ENCODE data around the gene FOS. TPM values are rescaled to one million over a fixed set of nuclear protein-coding genes. Genes with fewer than 3 reads are reported as not detected.
"Not testable (repeated sequence)": the region's sequence is repeated elsewhere in the genome, so short reads cannot be mapped to it uniquely, and the experiment has no call there.

FOS gene
- polyA plus RNA-seq (ENCODE audit: insufficient read length), result 230 TPM

DNA sequence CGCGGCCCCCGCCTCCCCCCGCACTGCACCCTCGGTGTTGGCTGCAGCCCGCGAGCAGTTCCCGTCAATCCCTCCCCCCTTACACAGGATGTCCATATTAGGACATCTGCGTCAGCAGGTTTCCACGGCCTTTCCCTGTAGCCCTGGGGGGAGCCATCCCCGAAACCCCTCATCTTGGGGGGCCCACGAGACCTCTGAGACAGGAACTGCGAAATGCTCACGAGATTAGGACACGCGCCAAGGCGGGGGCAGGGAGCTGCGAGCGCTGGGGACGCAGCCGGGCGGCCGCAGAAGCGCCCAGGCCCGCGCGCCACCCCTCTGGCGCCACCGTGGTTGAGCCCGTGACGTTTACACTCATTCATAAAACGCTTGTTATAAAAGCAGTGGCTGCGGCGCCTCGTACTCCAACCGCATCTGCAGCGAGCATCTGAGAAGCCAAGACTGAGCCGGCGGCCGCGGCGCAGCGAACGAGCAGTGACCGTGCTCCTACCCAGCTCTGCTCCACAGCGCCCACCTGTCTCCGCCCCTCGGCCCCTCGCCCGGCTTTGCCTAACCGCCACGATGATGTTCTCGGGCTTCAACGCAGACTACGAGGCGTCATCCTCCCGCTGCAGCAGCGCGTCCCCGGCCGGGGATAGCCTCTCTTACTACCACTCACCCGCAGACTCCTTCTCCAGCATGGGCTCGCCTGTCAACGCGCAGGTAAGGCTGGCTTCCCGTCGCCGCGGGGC lies at the start of gene FOS:
Gene FOS, plus strand, starts transcription at position 407 of the 731 bp plus-strand sequence. Its CDS starts 155 bp downstream, at position 562.
- DNase-seq, result peak; percentile 96

DNA sequence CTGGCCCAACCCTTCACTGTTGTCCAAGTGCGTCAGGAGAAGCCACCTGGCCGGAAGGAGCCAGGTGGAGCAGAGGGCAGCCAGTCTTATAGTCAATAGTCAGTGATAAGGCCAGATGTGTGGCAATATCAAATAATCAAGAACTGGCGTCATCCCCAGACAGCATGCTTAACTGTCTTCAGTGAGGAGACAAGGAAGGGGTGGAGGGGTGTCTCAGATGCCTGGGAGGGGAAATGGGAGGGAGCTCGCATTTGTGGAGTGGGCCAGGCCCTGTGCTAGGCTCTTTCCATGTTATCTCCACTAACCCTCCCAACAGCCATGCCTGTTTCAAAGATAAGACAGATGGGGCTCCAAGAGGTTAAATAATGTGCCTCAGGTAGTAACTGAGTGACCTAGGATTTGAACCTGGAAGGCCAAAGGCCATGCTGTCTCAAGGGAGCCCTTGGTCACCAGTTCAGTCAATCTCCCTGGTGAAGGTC lies 48.9 kb upstream of the FOS start:
- DNase-seq, result no peak

DNA sequence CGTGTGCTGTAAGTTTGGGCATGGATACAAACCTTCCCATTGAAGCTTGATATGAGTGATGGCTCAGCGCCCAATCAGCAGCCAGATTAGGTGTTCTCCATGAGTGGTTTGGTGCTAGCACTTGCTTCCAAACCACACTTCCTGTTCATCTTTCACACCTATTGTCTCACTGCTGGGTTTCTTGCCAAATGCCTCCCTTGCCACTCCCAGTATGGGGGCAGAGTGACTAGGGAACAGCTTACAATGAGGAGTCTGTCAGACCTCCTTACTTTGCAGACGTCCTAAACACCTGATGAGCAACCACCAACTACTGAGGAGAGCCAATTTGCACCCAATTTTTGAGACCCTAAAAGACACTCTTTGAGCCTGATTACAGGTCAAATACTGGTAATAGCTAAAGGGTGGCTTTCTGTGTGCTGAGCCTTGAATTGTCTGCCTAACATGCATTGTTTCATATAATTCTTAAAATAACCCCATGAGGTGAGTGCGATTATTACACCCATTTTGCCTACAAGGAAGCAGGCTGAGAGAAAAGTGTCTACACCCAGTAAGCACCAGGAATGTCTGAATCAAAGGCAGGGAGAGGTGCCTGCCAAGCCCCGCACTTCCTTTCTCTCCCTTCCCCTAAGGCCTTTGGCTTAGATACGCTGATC lies 48.4 kb upstream of the FOS start:
- no peak for DNase-seq

DNA sequence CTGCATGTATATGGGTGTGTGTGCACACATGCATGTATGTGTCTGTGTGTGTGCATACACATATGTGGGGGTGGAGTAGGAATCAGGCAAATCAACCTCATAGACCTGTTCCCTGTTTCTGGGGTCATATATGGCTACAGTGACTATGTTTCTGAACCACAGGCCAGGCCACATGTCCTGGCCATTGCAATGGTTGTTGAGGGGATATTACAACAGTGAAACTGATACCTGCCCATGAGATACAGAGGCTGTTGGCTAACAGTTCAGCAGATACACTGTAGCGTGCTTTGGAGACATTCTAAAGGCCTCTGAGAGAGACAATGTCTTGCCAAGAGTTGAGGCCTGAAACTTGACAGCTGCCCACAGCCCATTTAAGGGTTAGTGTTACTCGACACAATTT lies 47.3 kb upstream of the FOS start:
- no peak for DNase-seq

DNA sequence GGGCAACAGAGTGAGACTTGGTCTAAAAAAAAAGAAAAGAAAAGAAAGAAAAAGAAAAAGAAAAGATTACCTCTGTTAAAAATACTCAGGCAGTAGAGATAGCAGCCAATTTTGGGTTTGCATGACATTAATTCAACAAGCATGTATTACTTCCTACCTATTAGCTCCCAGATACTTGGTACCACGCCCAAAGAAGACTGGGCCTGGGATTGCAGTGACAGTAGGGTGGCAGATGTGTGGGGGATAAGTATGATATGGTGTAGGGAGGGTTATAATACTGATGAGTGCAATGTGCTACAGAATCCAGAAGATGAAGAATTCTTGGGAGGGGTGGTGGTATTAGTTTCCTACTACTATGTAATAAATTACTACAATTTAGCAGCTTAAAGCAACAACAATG lies 46.4 kb upstream of the FOS start:
- no peak for DNase-seq

DNA sequence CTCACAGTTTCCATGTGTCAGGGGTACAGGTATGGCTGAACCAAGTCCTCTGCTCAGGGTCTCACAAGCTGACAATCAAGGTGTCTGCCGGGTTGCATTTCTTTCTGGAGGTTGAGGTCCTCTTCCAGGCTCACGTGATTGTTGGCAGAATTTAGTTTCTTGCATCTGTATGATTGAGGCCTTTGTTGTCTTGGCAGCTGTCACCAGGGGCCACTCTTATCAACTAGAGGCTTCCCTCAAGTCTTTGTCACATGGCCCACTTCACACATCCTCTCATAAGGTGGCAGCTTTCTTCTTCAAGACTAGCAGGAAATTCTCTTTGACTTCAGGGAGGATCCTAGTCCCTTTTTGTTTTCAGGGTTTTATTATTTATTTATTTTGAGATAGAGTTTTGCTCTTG lies 46.0 kb upstream of the FOS start:
- no peak for DNase-seq

DNA sequence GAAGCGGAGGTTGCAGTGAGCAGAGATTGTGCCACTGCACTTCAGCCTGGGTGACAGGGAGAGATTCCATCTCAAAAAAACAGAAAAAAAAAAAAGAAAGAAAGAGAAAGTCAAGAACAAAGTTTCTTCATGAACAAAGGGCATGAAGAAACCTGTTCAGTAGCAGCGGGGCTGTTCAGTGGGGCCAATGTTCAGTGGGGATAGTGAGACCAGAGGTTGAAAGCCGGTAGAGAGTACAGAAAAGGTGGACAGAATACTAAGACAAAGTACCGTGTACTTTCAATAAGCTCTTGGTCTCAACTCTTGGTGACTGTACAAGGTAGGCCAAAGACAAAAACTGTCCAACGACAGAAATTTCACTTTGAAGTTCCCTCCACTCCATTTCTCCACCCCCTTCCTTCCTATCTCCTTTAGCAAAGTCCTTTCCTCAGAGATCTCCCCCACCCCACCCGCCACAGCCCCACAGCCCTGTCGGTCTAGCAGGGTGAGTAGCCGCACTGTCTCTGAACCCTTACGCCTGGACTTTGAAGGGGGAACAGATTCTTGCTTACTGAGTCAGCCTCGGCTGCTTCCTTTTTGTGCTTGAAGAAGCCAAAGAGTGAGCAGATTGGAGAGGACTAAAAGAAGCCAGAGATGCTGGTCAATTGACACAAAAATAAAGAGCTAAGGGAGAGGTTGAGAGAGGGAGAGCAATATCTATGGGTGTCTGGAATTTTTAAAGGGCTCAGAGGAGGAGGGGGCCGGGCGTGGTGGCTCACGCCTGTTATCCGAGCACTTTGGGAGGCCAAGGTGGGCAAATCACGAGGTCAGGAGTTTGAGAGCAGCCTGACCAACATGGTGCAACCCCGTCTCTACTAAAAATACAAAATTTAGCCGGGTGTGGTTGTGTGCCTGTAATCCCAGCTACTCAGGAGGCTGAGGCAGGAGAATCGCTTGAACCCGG lies 44.2 kb upstream of the FOS start:
- no peak for DNase-seq

DNA sequence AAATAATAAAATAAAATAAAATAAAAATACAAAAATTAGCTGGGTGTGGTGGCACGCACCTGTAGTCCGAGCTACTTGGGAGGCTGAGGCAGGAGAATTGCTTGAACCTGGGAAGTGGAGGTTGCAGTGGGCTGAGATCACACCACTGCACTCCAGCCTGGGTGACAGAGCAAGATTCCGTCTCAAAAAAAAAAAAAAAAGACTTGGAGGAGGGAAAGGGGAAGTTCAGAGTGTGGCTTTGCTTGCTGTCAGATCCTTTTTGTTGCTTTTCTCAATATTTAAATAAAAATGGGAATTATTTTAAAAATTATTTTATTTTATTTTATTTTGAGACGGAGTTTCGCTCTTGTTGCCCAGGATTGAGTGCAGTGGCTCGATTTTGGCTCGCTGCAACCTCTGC lies 43.4 kb upstream of the FOS start:
- DNase-seq, result not testable (repeated sequence)

DNA sequence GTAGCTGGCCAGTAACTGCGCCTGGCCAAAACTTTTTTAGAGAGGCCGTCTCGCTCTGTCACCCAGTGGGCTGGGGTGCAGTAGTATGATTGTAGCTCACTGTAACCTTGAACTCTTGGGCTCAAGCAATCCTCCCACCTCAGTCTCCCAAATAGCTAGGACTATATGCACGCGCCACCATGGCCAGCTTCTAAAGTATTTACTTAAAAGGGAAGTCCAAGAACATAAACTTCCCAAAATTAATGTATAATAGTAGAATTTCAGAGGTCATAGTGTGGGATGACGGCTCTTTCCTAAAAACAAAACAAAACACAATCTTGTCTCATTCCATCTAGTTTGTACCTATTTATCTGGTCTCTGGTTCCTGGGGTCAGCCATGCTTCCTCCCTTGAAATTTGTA lies 42.2 kb upstream of the FOS start:
- no peak for DNase-seq

DNA sequence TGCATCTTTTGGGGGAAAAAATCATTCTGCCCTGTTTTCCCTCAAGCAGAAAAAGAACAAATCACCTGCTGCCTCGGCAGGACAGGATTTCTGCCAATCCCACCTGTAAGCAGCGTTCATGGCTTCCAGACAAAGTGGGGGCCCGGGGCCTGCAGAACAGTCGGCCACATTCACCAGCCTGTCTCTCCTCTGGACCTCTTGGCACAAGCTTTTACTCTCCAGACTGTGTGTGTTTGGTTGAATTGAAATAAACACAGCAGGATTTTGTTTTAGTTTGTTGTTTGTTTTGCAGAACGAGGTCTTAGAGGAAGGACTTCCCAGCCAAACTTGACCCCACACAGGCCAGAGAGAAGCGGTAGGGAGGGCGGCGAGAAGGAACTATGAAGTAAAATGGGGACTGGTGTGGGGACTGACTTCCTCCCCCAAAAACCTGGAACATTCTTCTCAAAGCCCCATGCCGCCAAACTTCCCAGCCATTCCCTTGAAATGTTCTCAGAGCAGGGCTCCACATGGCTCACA lies 41.7 kb upstream of the FOS start:
- DNase-seq, result no peak

DNA sequence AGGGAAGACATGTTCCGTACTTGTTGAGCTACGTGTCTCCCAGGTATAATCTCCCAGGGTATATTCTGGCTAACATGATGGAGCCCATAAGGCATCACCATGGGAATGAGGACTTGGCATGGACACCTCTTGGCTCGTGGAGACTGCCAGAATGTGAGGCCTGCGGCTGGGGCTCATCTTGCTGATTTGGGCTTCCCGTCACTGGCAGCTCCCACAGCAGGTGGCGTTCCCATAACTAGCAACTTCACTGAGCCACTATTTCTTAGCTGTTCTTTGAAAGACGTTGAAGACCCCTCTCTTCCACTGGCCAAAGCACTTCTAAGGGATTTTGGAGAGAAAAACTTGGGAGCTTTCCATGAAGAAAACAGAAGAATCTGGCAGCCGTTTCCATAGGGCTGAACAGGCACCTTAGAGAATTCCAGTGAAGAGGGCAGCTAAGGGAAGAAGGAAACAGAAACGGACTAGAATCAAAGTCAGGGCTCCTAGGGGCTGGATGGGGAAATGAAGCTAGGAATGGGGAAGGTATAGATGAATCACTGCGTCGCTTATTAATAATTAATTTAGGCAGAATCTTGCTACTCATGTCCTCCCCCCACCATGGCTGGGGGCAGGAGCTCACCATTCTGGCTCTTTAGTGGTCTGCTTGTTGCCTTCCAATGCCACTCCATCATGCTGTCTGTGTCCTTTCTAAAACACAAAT lies 39.7 kb upstream of the FOS start:
- no peak for DNase-seq

DNA sequence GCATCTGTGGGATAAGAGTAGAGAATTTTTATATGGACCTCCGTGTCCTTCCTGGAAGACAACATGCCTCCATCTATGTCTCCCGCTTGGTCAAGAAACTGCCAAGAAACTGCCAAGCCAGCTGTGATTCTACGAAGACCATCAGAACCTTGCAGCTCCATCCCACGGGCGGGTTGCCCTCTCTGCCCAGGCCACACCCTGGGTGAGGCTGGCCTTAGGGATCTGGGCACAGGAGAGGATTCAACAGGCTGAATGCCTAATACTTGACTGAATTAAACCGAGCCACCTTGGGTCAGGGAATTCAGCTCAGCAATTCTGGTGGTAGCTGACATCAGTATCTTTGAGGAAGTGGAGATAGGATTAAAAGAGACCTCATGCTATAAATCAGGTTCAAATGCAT lies 37.8 kb upstream of the FOS start:
- DNase-seq, result no peak

DNA sequence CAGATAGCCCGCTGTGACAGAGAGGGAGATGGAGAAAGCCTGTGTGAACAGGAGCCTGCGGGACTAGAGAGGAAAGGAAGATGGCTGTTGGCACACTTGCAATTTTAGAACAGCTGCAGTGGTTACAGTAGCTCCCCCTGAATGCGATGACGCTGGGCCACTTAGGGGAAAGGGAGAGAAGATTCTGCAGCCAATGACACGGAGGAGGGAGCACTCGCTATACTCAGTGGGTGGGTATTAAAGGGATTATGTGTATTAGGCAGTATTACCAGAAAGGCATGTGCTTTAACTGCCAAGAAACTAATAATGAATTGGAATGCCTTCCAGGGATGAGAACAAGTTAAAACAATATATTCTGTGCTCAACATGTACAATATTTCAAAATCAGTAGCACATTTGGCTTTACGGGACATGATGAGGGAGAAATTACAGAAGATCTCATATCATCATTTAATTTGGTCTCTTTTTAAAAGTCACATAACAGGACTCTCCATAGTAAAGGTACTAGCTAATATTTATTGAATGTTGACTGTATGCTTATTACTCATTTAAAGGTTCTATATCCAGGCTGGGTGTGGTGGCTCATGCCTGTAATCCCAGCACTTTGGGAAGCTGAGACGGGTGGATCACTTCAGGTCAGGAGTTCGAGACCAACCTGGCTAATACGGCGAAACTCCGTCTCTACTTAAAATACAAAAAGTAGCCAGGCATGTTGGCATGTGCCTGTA lies 35.9 kb upstream of the FOS start:
- DNase-seq, result peak; percentile 93

DNA sequence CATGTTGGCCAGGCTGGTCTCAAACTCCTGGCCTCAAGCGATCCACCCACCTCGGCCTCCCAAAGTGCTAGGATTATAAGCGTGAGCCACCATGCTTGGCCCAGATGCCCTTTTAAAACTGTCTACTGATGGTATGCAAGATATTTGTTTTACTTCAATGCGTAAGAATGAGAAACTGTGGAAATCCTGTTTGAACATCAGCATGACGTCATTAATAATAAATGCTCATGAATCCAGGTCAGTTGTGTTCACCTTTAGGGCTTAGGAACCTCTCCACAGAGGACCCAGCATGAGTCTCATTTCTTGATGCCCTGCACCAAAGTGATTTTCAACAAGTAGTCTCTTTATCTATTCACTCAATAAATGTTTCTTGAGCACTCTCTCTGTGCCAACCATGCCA lies 34.5 kb upstream of the FOS start:
- DNase-seq, result no peak

DNA sequence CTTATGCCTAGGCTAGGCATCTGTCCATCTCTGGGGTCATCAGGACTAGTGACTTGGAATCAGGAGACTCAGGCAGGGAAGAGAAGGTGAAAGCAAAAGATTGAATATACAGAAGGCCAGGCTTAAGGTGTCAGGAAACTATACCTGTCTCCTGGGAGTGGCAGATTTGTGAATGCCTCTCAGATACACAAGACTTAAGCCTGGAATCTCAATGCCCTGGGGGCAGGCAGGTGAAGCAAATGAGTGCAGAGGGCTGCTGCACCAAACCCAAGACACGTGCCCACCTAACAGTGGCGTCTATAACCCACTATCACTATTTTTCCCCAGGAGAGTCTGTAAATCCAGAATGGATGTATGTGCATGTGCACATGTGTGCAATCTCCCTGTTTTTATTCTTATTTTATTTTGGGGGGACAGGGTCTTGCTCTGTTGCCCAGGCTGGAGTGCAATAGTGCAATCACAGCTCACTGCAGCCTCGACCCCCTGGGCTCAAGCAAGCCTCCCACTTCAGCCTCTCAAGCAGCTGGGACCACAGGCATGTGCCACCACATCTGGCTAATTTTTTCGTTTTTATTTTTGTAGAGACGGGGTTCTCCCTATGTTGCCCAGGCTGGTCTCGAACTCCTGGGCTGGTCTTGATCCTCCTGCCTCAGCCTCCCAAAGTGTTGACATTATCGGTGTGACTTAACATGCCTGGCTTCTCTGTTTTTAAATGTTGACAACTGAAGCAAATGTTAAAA lies 31.9 kb upstream of the FOS start:
- no peak for DNase-seq

DNA sequence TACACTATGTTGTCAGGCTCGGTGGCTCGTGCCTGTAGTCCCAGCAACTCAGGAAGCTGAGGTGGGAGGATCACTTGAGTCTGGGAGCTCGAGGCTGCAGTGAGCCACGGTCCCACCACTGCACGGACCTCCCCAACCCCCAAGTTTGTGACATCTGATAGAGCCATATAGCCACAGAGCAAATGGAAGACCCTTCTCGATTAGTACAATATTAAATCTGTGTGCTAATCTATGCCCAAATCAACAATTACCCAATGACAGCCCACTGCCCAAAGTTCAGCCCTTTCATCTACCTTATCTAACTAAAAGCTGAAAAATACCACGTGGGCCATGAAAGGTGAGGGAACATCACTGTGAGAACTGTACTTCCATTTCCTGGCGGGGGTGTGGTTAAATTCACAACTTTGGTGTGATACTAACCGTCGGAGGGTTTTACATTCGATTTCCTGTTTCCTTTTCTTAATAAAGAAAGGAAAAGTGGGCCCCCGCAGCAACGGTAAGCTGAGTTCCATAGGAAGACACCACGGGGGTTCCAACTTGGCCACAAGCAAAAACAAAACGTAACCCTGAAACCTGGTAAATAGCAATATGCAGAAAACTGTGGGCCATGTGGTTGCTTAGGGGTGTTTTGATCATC lies 31.2 kb upstream of the FOS start:
- no peak for DNase-seq

DNA sequence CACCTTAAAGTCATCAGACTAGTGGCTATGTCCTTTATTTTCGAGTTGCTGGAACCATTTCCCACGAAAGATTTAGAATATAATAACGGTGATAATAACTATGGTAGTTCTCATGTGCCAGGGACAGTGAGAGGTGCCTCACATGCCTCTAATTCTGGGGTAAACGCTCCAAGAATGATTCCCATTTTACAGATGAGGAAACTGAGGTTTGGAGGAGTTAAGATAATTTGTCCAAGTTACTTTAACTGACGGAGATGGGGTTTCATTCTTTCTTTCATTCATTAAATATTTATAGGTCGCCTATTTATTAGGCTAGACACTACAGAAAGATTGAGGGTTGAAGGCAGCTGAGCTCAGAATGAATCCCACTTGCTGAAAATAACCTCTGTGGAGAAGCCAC lies 30.7 kb upstream of the FOS start:
- no peak for DNase-seq

DNA sequence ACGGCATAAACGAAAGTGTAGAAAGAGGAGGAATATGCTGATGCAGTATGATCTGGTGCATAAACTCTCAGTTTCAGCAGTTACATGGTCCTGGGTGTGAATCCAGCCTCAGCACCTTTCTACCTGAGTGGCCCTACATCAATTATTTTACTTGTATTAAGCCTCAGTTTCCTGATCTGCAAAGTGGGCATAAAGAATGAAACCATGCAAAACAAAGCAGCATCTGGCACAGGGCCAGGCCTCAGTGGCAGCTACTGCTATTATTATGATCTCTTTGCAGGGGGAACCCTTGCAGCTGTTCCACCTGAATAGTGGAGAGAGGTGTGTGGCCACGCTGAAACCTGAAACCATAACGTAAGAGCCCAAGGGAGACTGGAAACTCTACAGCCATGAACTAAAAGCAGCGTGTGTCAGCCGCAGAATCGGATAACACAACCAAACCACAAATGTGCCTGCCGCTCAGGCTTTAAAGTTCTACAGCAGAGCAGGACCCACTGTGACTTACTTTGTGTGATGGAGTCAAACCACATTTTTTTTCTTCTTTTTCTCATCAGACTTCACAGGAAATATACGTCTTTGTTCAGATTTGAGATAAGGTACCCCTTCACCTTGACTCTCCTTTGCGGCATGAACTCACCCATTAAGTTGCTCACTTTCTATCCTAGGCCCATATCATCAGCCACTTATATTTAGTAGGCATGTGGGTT lies 29.2 kb upstream of the FOS start:
- DNase-seq, result no peak

DNA sequence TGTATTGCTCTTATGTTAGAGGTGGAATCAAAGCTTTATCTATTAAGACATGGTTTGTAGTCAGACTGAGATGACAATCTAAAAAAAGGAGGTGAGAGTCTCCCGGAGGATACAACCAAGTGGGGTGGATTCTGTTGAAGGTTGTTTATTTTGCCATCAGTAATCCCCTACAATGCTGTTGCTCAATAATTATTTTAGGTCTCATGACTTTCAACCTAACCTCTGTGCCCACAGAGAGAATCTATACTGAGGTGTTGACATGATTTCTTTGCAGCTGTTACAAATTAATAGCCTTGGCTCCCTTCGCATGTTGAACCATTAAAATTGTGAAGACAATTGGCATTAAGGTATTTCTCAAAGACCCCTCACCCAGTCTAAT lies 28.7 kb upstream of the FOS start:
- no peak for DNase-seq

DNA sequence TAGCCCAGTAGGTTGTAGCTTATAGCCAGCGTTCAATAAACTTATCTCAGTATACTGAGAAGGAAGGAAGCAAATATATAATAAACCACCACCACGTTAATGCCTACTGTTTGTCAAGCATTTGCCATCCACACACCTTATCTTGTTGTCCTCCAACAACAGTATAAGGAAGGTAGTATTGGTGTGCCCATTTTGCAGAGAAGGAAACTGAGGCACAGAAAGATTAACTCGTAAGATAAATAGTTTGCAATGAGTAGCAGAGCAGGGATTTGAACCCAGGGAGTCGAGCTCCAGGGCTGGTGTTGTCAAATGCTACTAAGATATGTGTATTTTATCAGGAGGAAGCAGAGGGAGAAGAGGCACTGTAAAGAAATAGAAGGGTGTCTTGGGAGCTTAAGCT lies 27.8 kb upstream of the FOS start:
- DNase-seq, result no peak

All from hindlimb muscle (tissue), 1 donor.